Measurements from ENCODE around the gene FBXL2.
"Not testable (repeated sequence)": the region's sequence is repeated elsewhere in the genome, so short reads cannot be mapped to it uniquely, and the experiment has no call there.

Gene FBXL2

GRCh38 chr3:33317963-33318709, 40.9 kb downstream of the FBXL2 start:
- no peak for DNase-seq

GRCh38 chr3:33318710-33319380, 41.6 kb downstream of the FBXL2 start:
- DNase-seq = no peak

GRCh38 chr3:33322412-33322811, 45.2 kb downstream of the FBXL2 start:
- DNase-seq = no peak

GRCh38 chr3:33331414-33331813, 54.2 kb downstream of the FBXL2 start:
- DNase-seq = no peak

- DNase-seq = no peak
Measured at GRCh38 chr3:33334364-33334763, 57.1 kb downstream of the FBXL2 start.

DNA sequence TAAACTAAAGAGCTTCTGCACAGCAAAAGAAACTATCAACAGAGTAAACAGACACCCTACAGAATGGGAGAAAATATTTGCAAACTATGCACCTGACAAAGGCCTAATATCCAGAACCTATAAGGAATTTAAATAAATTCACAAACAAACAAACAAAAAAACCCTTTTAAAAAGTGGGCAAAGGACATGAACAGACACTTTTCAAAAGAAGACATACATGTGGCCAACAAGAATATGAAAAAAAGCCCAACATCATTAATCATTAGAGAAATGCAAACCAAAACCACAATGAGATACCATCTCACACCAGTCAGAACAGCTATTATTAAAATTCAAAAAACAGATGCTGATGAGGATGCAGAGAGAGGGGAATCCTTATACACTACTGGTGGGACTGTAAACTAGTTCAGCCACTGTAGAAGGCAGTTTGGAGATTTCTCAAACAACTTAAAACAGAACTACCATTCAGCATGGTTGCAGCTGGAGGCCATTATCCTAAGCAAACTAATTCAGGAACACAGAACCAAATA, 61.8 kb downstream of the FBXL2 start:
- not testable (repeated sequence) for DNase-seq

- no peak for DNase-seq
Measured at GRCh38 chr3:33339758-33340157, 62.5 kb downstream of the FBXL2 start.

DNA sequence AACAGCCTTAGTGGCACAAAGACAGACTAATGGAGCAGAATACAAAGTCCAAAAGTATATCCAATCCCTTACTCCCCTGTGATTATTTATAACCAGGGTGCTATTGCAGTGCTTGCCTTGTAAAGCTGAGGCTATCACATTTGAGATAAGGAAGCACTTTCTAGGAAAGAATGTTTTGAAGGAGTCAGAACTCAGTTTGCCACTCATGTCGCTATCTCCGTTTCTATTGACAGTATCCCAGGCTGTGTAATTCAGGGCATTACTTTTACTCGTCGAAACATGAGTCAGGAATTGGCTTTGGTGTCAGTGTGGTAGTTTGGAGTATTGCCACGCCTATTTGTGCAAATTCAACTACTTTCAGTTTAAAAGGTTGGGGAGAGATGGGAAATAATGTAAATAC, 78.4 kb downstream of the FBXL2 start:
- no peak for DNase-seq

DNA sequence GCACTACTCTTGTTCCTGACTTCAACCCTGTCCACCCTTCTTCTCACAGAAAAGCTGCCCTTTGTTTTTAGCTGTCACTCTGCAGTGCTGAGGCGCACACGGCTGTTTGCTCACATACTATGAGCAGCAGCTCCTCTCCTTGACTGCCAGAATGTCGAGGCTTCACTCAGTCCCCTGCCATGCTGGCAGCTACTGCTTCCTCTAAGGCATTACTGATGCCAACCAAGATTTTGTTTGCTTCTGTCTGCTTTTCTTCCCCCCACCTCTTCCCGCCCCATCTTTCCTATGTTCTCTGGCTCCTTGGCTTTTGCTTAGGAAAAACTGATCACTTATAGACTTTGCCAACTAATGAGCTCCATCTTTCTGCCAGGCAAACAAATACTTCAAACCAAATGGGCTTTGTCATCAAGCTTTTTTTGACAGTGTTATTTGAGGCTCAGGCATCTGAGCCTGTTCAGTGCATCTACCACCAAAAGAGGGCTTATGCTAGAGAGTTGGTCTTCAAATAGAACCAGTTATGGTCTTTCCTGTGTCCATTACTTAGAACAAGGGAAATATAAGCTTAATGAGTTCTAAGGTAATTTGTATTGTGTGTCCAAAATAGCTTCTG, 81.0 kb downstream of the FBXL2 start:
- no peak for DNase-seq

- DNase-seq = no peak
Measured at GRCh38 chr3:33360136-33360825, 83.0 kb downstream of the FBXL2 start.

DNA sequence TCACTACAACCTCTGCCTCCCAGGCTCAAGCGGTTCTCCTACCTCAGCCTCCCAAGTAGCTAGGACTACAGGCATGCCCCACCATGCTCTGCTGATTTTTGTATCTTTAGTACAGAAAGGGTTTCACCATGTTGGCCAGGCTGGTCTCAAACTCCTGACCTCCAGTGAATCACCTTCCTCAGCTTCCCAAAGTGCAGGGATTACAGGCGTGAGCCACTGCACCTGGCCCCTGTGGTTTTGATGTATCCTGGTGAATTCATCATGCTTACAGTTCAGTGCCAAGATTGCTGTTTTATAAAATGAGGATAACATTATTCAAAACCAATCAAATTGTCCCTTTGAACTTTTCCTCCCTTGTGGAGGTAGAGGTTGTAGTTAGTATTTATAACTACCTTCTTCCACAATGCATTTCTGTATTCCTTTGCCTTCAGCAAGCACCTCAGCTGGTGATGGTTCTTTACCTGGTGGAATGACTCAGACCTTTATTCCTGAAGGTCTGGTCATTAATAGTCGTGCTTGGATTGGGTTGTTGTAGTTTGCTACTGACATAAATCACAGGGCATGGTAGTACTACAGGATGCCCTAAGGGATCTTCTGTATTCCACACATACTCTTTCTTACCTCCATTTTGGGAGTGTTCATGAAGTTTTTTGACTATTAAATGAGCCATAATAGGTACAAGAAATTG, 86.0 kb downstream of the FBXL2 start:
- DNase-seq = no peak

DNA sequence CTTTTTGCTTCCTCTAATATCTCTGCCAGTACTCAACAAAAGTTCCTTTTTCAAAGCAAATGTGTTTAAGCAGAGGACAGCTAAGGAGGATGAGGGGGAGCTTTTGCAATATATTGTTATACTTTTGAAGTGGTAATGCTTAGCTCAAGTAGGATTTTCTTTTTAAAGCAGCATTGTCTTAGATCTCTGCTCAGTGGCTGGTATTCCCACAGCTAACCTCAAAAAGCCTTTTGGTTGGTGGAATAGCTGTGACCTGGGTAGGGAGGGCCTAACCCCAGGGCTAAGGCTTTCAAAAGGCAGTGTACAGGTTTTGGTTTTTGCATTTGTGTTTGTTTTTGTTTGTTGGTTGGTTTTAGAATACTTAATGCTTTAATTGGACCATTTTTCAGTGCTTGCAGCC, 86.8 kb downstream of the FBXL2 start:
- DNase-seq = no peak

DNA sequence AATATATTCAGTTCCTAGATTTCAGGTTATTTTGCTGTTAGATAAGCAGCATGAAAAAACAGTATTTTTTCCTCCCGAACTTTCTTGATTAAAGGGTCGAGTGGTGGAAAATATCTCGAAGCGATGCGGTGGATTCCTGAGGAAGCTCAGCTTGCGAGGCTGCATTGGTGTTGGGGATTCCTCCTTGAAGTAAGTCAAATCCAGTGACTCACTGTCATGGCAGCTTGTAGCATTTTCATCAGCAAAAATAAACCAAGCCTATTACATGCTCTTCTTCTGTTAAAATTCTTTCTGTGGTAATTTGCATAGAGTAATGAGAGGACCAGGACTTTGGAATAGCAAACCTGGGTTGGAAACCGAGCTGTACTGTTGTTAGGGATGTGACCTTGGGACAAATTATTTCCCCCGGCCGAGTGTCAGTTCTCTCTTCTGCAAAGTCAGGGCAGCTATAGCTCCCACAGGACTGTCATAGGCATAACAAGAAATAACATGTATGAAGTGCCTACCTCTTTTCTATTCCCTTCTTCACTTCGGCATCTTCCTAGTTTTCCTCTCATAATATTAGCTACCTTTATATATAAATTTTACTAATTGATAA, 87.4 kb downstream of the FBXL2 start:
- no peak for DNase-seq

DNA sequence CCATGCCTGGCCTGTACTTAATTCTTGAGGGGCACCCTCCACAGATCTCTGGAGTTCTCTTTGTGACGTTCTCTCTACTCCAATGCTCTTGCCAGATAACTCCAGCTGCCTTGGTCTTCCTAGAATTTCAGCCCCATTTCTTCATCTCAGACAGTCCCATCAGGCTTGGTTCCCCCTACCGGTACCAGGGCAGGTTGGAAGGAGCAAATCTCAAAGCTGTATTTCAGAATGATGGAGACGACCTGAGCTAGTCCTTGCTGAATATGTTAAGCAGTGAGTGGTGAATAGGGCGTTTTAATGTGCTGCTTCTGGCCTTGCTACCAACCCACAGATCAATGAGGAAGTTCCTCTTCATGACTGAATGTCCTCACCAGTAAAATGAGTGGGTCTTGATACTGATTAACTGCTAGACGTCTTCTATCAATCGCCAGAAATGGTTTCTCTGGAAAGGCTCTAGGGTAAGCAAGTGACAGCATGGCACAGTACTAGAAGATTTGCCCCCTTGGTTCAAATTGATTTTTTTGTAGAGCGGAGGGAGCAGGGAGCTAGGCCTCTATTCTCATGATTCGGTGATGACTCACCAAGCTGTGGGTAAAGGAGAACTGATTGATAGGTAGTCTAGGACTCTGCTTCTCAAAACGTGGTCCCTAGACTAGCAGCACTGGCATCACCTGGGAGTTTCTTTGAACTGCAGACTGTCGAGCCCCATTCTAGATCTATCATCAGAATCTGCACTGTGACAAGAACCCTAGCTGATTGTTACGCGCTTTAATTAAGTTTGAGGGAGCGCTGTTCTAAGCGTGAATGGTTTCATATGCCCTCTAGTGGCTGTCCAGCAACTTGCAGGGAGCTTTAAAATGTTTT, 95.2 kb downstream of the FBXL2 start:
- no peak for DNase-seq

DNA sequence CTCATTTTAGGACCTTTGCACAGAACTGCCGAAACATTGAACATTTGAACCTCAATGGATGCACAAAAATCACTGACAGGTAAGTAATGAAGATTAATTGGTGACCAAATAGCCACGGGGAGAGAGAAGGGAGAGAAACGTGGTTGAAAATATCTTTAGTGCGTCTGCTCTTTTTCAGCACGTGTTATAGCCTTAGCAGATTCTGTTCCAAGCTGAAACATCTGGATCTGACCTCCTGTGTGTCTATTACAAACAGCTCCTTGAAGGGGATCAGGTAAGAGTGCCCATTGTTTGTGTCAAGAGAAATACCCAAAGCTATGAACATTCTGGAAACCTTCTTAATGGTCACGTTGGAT, 95.8 kb downstream of the FBXL2 start:
- no peak for DNase-seq

GRCh38 chr3:33377489-33377888, 100.2 kb downstream of the FBXL2 start:
- no peak for DNase-seq

DNA sequence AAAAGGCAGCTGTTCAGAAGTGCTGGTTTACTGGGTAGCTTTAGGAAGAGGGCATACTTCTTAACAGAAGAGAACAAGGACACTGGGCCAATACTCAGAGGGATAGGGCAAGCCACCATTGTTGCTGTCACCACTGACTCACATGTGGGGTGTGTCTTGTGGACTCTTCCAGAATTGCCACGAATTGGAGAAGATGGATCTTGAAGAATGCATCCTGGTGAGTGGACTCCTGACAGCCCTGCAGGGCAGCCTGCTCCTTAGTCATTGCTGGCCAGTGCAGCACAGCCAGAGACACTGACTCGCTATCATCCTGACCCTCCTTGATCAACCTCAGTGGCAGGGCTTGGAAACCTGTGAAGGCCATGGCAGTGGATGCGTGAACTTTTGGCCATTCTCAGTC, 100.7 kb downstream of the FBXL2 start:
- no peak for DNase-seq

DNA sequence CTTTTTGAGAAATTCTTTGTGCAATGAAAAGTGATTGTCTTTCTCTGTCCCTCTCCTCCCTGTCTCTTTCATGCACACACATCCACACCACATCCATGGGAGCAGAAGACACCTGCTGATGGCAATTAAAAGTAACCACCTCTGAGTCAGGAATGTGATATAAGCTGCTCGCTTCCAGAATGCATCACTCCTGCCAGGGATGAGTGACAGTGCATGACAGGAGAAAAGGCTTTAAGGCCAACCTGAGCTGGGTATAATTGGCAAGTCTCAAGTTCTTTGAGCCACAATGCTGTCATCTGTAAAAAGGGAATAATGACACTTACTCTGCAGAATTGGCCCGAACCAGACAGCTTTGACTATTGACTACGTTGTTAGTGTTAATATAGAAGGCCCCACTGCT, 103.4 kb downstream of the FBXL2 start:
- no peak for DNase-seq

- DNase-seq = no peak
Measured at GRCh38 chr3:33383951-33384350, 106.7 kb downstream of the FBXL2 start.

- no peak for DNase-seq
Measured at GRCh38 chr3:33385423-33385822, 108.2 kb downstream of the FBXL2 start.

- no peak for DNase-seq
Measured at GRCh38 chr3:33386631-33387030, 109.4 kb downstream of the FBXL2 start.
